Activated CD4-positive, CD25-positive, alpha-beta regulatory T cell treated with anti-CD3 and anti-CD28 coated beads, Interleukin-2, amount 50 U/mL, for 16 hours (primary cell): Measurements from ENCODE around the gene C1orf50.
"Not testable (repeated sequence)": the region's sequence is repeated elsewhere in the genome, so short reads cannot be mapped to it uniquely, and the experiment has no call there.

Experiments
- DNase-seq: peaks from one replicate; pipeline ENCODE4 v3.0.0-alpha.2; 2020; ENCODE audit warnings: low read depth, low spot score

The C1orf50 gene

GRCh38 chr1:42766741-42767509, at the start of gene C1orf50, which contains the start of gene P3H1:
C1orf50 (plus strand) TSS chr1:42767249; CDS start chr1:42767312, 63 bp downstream.
P3H1 (minus strand) TSS chr1:42767028; CDS start chr1:42766971, 57 bp downstream.
- peak; percentile 100 for DNase-seq

GRCh38 chr1:42720868-42721267, 46.2 kb upstream of the C1orf50 start:
- DNase-seq, result no peak

GRCh38 chr1:42721926-42722325, 45.1 kb upstream of the C1orf50 start:
- no peak for DNase-seq

GRCh38 chr1:42722403-42722802, 44.6 kb upstream of the C1orf50 start:
- DNase-seq, result not testable (repeated sequence)

GRCh38 chr1:42723511-42723910, 43.5 kb upstream of the C1orf50 start:
- no peak for DNase-seq

GRCh38 chr1:42725820-42726219, 41.2 kb upstream of the C1orf50 start:
- not testable (repeated sequence) for DNase-seq

- DNase-seq, result no peak
Measured at GRCh38 chr1:42730002-42730401, 37.0 kb upstream of the C1orf50 start.

- no peak for DNase-seq
Measured at GRCh38 chr1:42730988-42731387, 36.1 kb upstream of the C1orf50 start.

- DNase-seq, result no peak
Measured at GRCh38 chr1:42731585-42731984, 35.5 kb upstream of the C1orf50 start.

GRCh38 chr1:42732126-42732680, 34.8 kb upstream of the C1orf50 start:
- DNase-seq, result no peak

- DNase-seq, result no peak
Measured at GRCh38 chr1:42733415-42734200, 33.4 kb upstream of the C1orf50 start.

- DNase-seq, result no peak
Measured at GRCh38 chr1:42734201-42735035, 32.6 kb upstream of the C1orf50 start.

- DNase-seq, result no peak
Measured at GRCh38 chr1:42735056-42735455, 32.0 kb upstream of the C1orf50 start.

- DNase-seq, result no peak
Measured at GRCh38 chr1:42735477-42736105, 31.5 kb upstream of the C1orf50 start.

GRCh38 chr1:42736152-42736551, 30.9 kb upstream of the C1orf50 start:
- no peak for DNase-seq

- DNase-seq, result no peak
Measured at GRCh38 chr1:42736571-42737200, 30.4 kb upstream of the C1orf50 start.

- DNase-seq, result no peak
Measured at GRCh38 chr1:42737257-42737656, 29.8 kb upstream of the C1orf50 start.

- no peak for DNase-seq
Measured at GRCh38 chr1:42737986-42738677, 28.9 kb upstream of the C1orf50 start.

- DNase-seq, result no peak
Measured at GRCh38 chr1:42738678-42739226, 28.3 kb upstream of the C1orf50 start.
